ENCODE results near the gene TSPAN15.

- TF ChIP-seq CTCF (conservative IDR thresholded peaks at IDR 0.05; ENCODE audit: low read depth, low read length) (no peak), SMC3 (IDR thresholded peaks at IDR 0.05; ENCODE audit: low read depth, low read length) (no peak), RCOR1 (IDR thresholded peaks at IDR 0.05; ENCODE audit: insufficient replicate concordance, low read length) (no peak), POLR2A (IDR thresholded peaks at IDR 0.05; ENCODE audit: low read depth, low read length) (no peak), NFE2L2 (IDR thresholded peaks at IDR 0.05; ENCODE audit: low read depth, low read length) (no peak), USF2 (IDR thresholded peaks at IDR 0.05; ENCODE audit: low read depth, low read length) (no peak), BHLHE40 (IDR thresholded peaks at IDR 0.05; ENCODE audit: low read depth, low read length) (no peak), RFX5 (IDR thresholded peaks at IDR 0.05; ENCODE audit: low read depth, low read length) (no peak), ELK1 (IDR thresholded peaks at IDR 0.05; ENCODE audit: borderline replicate concordance, low read depth, low read length) (no peak), MAFK (IDR thresholded peaks at IDR 0.05; ENCODE audit: low read depth, low read length) (no peak)
Observed at GRCh38 chr10:69495666-69496065, 44.4 kb downstream of the TSPAN15 start.
